ENCODE measurements around the gene BLOC1S5.

DNA sequence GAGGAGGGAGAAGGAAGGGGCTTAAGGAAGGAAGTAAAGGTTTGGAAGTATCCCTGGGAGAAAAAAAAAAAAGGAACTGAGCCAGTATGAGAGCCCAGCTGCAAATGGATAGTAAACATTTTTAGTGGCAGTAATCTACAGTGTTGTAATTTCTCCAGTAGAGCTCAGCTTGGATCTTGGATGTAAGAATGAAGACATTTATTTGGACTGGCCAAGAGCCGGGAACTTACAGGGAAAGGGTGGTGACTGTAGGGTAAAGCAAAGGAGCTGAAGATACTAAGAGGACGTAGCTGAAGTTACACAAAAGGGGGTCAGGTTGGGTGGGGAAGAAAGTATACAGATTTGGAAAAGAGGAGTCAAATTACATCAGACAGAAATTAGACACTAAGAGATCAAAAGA lies 24.7 kb upstream of the BLOC1S5 start:
- TF ChIP-seq, protein P1, sequence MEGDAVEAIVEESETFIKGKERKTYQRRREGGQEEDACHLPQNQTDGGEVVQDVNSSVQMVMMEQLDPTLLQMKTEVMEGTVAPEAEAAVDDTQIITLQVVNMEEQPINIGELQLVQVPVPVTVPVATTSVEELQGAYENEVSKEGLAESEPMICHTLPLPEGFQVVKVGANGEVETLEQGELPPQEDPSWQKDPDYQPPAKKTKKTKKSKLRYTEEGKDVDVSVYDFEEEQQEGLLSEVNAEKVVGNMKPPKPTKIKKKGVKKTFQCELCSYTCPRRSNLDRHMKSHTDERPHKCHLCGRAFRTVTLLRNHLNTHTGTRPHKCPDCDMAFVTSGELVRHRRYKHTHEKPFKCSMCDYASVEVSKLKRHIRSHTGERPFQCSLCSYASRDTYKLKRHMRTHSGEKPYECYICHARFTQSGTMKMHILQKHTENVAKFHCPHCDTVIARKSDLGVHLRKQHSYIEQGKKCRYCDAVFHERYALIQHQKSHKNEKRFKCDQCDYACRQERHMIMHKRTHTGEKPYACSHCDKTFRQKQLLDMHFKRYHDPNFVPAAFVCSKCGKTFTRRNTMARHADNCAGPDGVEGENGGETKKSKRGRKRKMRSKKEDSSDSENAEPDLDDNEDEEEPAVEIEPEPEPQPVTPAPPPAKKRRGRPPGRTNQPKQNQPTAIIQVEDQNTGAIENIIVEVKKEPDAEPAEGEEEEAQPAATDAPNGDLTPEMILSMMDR (IDR thresholded peaks at IDR 0.05; ENCODE audit: control extremely low read depth in 1 of 3, insufficient read depth in 1 of 3, low read depth in 1 of 3, low read length in 3 of 3), result no peak
- no peak for TF ChIP-seq POLR2A (IDR thresholded peaks at IDR 0.05; ENCODE audit: control extremely low read depth in 1 of 2, low read depth in 2 of 2, low read length in 2 of 2)
- TF ChIP-seq, protein P2, sequence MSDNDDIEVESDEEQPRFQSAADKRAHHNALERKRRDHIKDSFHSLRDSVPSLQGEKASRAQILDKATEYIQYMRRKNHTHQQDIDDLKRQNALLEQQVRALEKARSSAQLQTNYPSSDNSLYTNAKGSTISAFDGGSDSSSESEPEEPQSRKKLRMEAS (IDR thresholded peaks at IDR 0.05), result no peak
- no peak for TF ChIP-seq MAFK (IDR thresholded peaks at IDR 0.05; ENCODE audit: low read depth, low read length)
- no peak for TF ChIP-seq RAD21 (IDR thresholded peaks at IDR 0.05 in 1 of 2, conservative IDR thresholded peaks at IDR 0.05 in 1 of 2; ENCODE audit: low read depth in 2 of 2, low read length in 2 of 2)
- no peak for TF ChIP-seq YY1 (IDR thresholded peaks at IDR 0.05; ENCODE audit: low read depth, low read length)
- TF ChIP-seq, protein P3, sequence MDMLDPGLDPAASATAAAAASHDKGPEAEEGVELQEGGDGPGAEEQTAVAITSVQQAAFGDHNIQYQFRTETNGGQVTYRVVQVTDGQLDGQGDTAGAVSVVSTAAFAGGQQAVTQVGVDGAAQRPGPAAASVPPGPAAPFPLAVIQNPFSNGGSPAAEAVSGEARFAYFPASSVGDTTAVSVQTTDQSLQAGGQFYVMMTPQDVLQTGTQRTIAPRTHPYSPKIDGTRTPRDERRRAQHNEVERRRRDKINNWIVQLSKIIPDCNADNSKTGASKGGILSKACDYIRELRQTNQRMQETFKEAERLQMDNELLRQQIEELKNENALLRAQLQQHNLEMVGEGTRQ (IDR thresholded peaks at IDR 0.05; ENCODE audit: low read length), result no peak
- TF ChIP-seq EZH2 (IDR thresholded peaks at IDR 0.05; ENCODE audit: low read depth, low read length, severe bottlenecking), result no peak
- no peak for TF ChIP-seq JUN (IDR thresholded peaks at IDR 0.05; ENCODE audit: low read depth, low read length)
